HEK293 (cell line): ENCODE data around the gene FKBP9.

Source experiments
- CTCF ChIA-PET: fragments of 350-600 bp; formaldehyde crosslinking; extraction: SDS; loops from one replicate; lab custom pipeline; 2021; ENCODE audit warnings: antibody characterized with exemption; lab: Yijun Ruan, JAX
- POLR2A ChIA-PET: fragments of 300-600 bp; formaldehyde crosslinking; extraction: SDS; loops from one replicate; lab custom pipeline; 2020; ENCODE audit warnings: antibody characterized with exemption, inconsistent platforms; lab: Yijun Ruan, JAX
- H3K27ac ChIP-seq: fragments of 200-500 bp; sonication (Bioruptor generic); 2 replicates; pipeline ENCODE4 v1.5.1; 2014; ENCODE audit warnings: low read depth, low read length, control low read depth, inconsistent platforms; ENCODE audit errors: extremely low read depth
- H3K36me3 ChIP-seq, 2 experiments: fragments of 200-500 bp in 1 of 2; sonication (Bioruptor generic) in 1 of 2; 1 replicate in 1 of 2; 2 replicates in 1 of 2; pipeline ENCODE4 v1.5.1; 2014 to 2017; ENCODE audit warnings: inconsistent platforms in 2 of 2, low read length in 2 of 2; ENCODE audit not compliant: control insufficient read depth in 2 of 2, insufficient read depth in 1 of 2
- H3K4me1 ChIP-seq: fragments of 200-500 bp; sonication (Bioruptor generic); 2 replicates; pipeline ENCODE4 v1.5.1; 2014; ENCODE audit warnings: mild to moderate bottlenecking, low read length, inconsistent platforms; ENCODE audit not compliant: control insufficient read depth, insufficient read depth
- H3K4me3 ChIP-seq: 2 replicates; pipeline ENCODE4 v1.5.1; 2011; ENCODE audit warnings: low read depth, mild to moderate bottlenecking, control low read depth, low read length, moderate library complexity
- H3K9me3 ChIP-seq: fragments of 200-500 bp; sonication (Bioruptor generic); 2 replicates; pipeline ENCODE4 v1.5.1; 2014; ENCODE audit warnings: low read depth, low read length, inconsistent platforms; ENCODE audit not compliant: control insufficient read depth, insufficient read depth
- EGR2 ChIP-seq: fragments of 450-650 bp; formaldehyde crosslinking; IDR thresholded peaks from 2 replicates; pipeline ENCODE4 v1.5.1; 2016; ENCODE audit warnings: low read depth, missing biosample characterization, missing genetic modification characterization
- FEZF1 ChIP-seq: fragments of 450-650 bp; formaldehyde crosslinking; IDR thresholded peaks from 2 replicates; pipeline ENCODE4 v1.5.1; 2016; ENCODE audit warnings: missing biosample characterization, missing genetic modification characterization
- GLIS2 ChIP-seq: fragments of 450-650 bp; formaldehyde crosslinking; IDR thresholded peaks from 2 replicates; pipeline ENCODE4 v1.5.1; 2016; ENCODE audit warnings: missing biosample characterization, missing genetic modification characterization
- HOXA7 ChIP-seq: sonication (generic); formaldehyde crosslinking; IDR thresholded peaks from 2 replicates; pipeline ENCODE4 v1.8.1; 2022; ENCODE audit warnings: missing genetic modification reagents, borderline replicate concordance
- HOXC10 ChIP-seq: sonication (generic); formaldehyde crosslinking; IDR thresholded peaks from 2 replicates; pipeline ENCODE4 v1.8.1; 2023; ENCODE audit warnings: mild to moderate bottlenecking, missing genetic modification reagents
- KLF10 ChIP-seq: fragments of 450-650 bp; IDR thresholded peaks from 2 replicates; pipeline ENCODE4 v1.5.1; 2018; ENCODE audit warnings: missing biosample characterization, mild to moderate bottlenecking, missing genetic modification characterization
- MEIS1 ChIP-seq: sonication (generic); formaldehyde crosslinking; IDR thresholded peaks from 2 replicates; pipeline ENCODE4 v1.8.1; 2022; ENCODE audit warnings: missing genetic modification reagents, mild to moderate bottlenecking, borderline replicate concordance
- MZF1 ChIP-seq: fragments of 450-650 bp; formaldehyde crosslinking; IDR thresholded peaks from 2 replicates; pipeline ENCODE4 v1.5.1; 2017; ENCODE audit warnings: missing biosample characterization, missing genetic modification characterization, borderline replicate concordance
- SETDB1 ChIP-seq: IDR thresholded peaks from one replicate; pipeline ENCODE4 v1.6.1; 2017; ENCODE audit warnings: mild to moderate bottlenecking, low read length, moderate library complexity, mixed read lengths; ENCODE audit not compliant: insufficient read length
- SP3 ChIP-seq: fragments of 450-650 bp; formaldehyde crosslinking; IDR thresholded peaks from 2 replicates; pipeline ENCODE4 v1.5.1; 2016; ENCODE audit warnings: missing biosample characterization, missing genetic modification characterization
- YY2 ChIP-seq: fragments of 450-650 bp; formaldehyde crosslinking; IDR thresholded peaks from 2 replicates; pipeline ENCODE4 v1.5.1; 2016; ENCODE audit warnings: missing biosample characterization, missing genetic modification characterization
- ZBTB1 ChIP-seq: fragments of 450-650 bp; formaldehyde crosslinking; IDR thresholded peaks from 2 replicates; pipeline ENCODE4 v1.5.1; 2016; ENCODE audit warnings: missing biosample characterization, missing genetic modification characterization
- ZBTB8A ChIP-seq: fragments of 450-650 bp; formaldehyde crosslinking; IDR thresholded peaks from 2 replicates; pipeline ENCODE4 v1.5.1; 2016; ENCODE audit warnings: missing biosample characterization, missing genetic modification characterization
- ZFP41 ChIP-seq: fragments of 450-650 bp; formaldehyde crosslinking; IDR thresholded peaks from 2 replicates; pipeline ENCODE4 v1.5.1; 2016; ENCODE audit warnings: missing biosample characterization, missing genetic modification characterization, borderline replicate concordance
- ZNF138 ChIP-seq: fragments of 450-650 bp; formaldehyde crosslinking; IDR thresholded peaks from 2 replicates; pipeline ENCODE4 v1.5.1; 2016; ENCODE audit warnings: missing biosample characterization, missing genetic modification characterization, borderline replicate concordance
- ZNF16 ChIP-seq: fragments of 450-650 bp; formaldehyde crosslinking; IDR thresholded peaks from 2 replicates; pipeline ENCODE4 v1.5.1; 2016; ENCODE audit warnings: low read depth, missing biosample characterization, missing genetic modification characterization
- ZNF184 ChIP-seq: fragments of 450-650 bp; IDR thresholded peaks from 2 replicates; pipeline ENCODE4 v1.5.1; 2018; ENCODE audit warnings: missing biosample characterization, mild to moderate bottlenecking, missing genetic modification characterization
- ZNF211 ChIP-seq: fragments of 450-650 bp; formaldehyde crosslinking; IDR thresholded peaks from 2 replicates; pipeline ENCODE4 v1.5.1; 2016; ENCODE audit warnings: low read depth, missing biosample characterization, missing genetic modification characterization
- ZNF324 ChIP-seq: fragments of 450-650 bp; formaldehyde crosslinking; IDR thresholded peaks from 2 replicates; pipeline ENCODE4 v1.5.1; 2016; ENCODE audit warnings: missing biosample characterization, missing genetic modification characterization
- ZNF335 ChIP-seq: fragments of 450-650 bp; formaldehyde crosslinking; conservative IDR thresholded peaks from 2 replicates; pipeline ENCODE4 v1.5.1; 2016; ENCODE audit warnings: missing biosample characterization, missing genetic modification characterization
- ZNF423 ChIP-seq: fragments of 450-650 bp; formaldehyde crosslinking; IDR thresholded peaks from 2 replicates; pipeline ENCODE4 v1.5.1; 2016; ENCODE audit warnings: missing biosample characterization, missing genetic modification characterization
- ZNF514 ChIP-seq: fragments of 450-650 bp; formaldehyde crosslinking; IDR thresholded peaks from 2 replicates; pipeline ENCODE4 v1.5.1; 2016; ENCODE audit warnings: missing biosample characterization, missing genetic modification characterization
- ZNF558 ChIP-seq: fragments of 450-650 bp; formaldehyde crosslinking; IDR thresholded peaks from 2 replicates; pipeline ENCODE4 v1.5.1; 2016; ENCODE audit warnings: missing biosample characterization, missing genetic modification characterization
- ZNF585B ChIP-seq: fragments of 450-650 bp; formaldehyde crosslinking; IDR thresholded peaks from 2 replicates; pipeline ENCODE4 v1.5.1; 2016; ENCODE audit warnings: missing biosample characterization, missing genetic modification characterization
- ZNF629 ChIP-seq: fragments of 450-650 bp; formaldehyde crosslinking; IDR thresholded peaks from 2 replicates; pipeline ENCODE4 v1.5.1; 2017; ENCODE audit warnings: missing biosample characterization, missing genetic modification characterization
- ZNF776 ChIP-seq: fragments of 450-650 bp; formaldehyde crosslinking; IDR thresholded peaks from 2 replicates; pipeline ENCODE4 v1.5.0; 2017; ENCODE audit warnings: missing biosample characterization, missing genetic modification characterization, borderline replicate concordance
- ZNF830 ChIP-seq: fragments of 450-650 bp; IDR thresholded peaks from 2 replicates; pipeline ENCODE4 v1.5.0; 2018; ENCODE audit warnings: missing biosample characterization, missing genetic modification characterization, low read depth, mild to moderate bottlenecking, moderate library complexity
- ZSCAN23 ChIP-seq: fragments of 450-650 bp; formaldehyde crosslinking; IDR thresholded peaks from 2 replicates; pipeline ENCODE4 v1.5.1; 2016; ENCODE audit warnings: missing biosample characterization, missing genetic modification characterization
- TF ChIP-seq, protein P1 (sequence below): fragments of 450-650 bp; formaldehyde crosslinking; IDR thresholded peaks from 2 replicates; pipeline ENCODE4 v1.5.1; 2017; ENCODE audit warnings: missing biosample characterization, missing genetic modification characterization
- TF ChIP-seq, protein P2 (sequence below): fragments of 450-650 bp; formaldehyde crosslinking; IDR thresholded peaks from 2 replicates; pipeline ENCODE4 v1.5.1; 2016; ENCODE audit warnings: missing biosample characterization, missing genetic modification characterization
- TF ChIP-seq, protein P3 (sequence below): fragments of 450-650 bp; formaldehyde crosslinking; IDR thresholded peaks from 2 replicates; pipeline ENCODE4 v1.5.1; 2017; ENCODE audit warnings: missing biosample characterization, missing genetic modification characterization

FKBP9 gene

DNA sequence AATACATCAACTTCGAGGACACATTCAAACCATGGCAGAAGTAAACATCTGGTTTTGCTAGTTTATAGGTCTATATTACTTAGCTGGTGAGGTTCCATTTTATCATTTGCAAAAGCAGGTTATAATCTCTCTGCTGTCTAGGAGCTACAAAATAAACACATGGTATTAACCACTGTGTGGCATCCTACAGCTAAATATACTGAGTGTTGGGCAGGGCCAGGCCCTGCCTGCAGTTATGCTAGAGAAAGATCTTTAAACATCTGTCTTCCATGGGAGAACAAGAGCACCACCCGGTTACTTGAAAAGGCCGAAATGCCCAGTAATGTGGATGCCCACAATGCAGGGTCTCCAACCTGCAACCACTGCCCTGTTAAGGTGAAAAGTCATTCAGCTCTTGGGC lies 20.6 kb upstream of the FKBP9 start:
- ChIA-PET POLR2A (no interaction called here), CTCF (interaction anchor here (0.6 to 1.1 kb wide), 2 partner anchors 33 to 90 kb away, joined by 3 to 5 read pairs; no protein-coding TSS in a partner anchor)
- Histone ChIP-seq H3K36me3 (peaks cover 13 to 20% of the 10 kb centered on the region in 2 experiments; a peak in 2 of 3 replicates), H3K9me3 (no peaks in the 10 kb centered on the region), H3K4me3 (no peak overlapping the region), H3K27ac (no peak overlapping the region), H3K4me1 (peaks cover 13% of the 10 kb centered on the region)
- TF ChIP-seq, protein P1, sequence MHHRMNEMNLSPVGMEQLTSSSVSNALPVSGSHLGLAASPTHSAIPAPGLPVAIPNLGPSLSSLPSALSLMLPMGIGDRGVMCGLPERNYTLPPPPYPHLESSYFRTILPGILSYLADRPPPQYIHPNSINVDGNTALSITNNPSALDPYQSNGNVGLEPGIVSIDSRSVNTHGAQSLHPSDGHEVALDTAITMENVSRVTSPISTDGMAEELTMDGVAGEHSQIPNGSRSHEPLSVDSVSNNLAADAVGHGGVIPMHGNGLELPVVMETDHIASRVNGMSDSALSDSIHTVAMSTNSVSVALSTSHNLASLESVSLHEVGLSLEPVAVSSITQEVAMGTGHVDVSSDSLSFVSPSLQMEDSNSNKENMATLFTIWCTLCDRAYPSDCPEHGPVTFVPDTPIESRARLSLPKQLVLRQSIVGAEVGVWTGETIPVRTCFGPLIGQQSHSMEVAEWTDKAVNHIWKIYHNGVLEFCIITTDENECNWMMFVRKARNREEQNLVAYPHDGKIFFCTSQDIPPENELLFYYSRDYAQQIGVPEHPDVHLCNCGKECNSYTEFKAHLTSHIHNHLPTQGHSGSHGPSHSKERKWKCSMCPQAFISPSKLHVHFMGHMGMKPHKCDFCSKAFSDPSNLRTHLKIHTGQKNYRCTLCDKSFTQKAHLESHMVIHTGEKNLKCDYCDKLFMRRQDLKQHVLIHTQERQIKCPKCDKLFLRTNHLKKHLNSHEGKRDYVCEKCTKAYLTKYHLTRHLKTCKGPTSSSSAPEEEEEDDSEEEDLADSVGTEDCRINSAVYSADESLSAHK (tag by site-specific recombination), result no peak
- no peak for TF ChIP-seq ZNF423
- TF ChIP-seq KLF10 (tag by site-specific recombination), result no peak
- TF ChIP-seq SETDB1, result no peak
- no peak for TF ChIP-seq ZNF776 (tag by site-specific recombination)
- no peak for TF ChIP-seq ZNF585B
- TF ChIP-seq ZNF211 (tag by site-specific recombination), result no peak
- TF ChIP-seq ZNF558 (tag by site-specific recombination), result no peak
- TF ChIP-seq EGR2 (tag by site-specific recombination), result no peak
- no peak for TF ChIP-seq ZFP41
- TF ChIP-seq YY2 (tag by site-specific recombination), result no peak
- TF ChIP-seq SP3 (tag by site-specific recombination), result no peak
- TF ChIP-seq ZNF335 (tag by site-specific recombination), result no peak

DNA sequence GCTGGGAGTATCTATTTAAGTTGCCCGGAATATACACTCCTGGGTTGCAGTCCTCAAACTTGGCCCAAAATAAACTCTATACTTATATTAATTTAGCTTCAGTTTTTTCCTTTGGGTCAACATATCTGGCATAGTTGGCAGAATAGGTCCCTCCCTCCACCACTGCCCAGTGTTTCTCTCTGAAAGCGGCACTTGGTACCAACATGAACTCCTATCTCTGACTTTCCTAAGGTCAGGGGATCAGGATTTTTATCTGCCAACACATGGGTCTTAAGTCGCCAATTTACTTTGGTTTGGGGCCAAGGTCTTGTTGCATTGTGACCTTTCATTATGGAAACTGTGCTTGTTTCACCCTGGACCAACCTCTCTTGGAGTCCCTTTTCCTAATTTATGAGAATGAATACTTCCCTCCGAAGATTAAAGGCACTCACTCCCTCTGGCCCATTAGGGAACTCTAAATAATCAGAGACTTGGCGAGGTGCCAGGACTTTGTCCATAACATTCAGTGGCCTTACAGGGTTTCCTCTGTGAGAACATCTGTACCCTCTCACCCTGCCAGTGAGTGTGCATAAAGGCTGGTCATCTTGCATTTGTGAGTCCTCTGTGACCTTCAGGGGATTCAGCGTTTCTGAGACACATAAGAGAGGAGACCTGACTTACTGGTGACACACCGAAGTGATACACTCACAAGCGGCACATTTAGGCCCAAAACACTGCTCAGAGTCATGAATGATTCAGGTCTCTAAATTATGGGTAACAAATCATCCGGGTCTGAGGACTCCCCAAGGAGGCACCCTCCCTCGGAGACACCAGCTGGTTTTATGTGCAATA lies 19.7 kb upstream of the FKBP9 start:
- H3K27ac ChIP-seq, result no peak overlapping the region; the same call in 1 of the 2 replicates
- ChIA-PET CTCF (interaction anchor here (0.6 kb wide), 2 partner anchors 34 to 173 kb away, joined by 3 to 5 read pairs; no protein-coding TSS in a partner anchor), POLR2A (interaction anchor here (0.6 kb wide), 1 partner anchor 45 kb away, joined by 3 read pairs; no protein-coding TSS in a partner anchor)
- H3K36me3 ChIP-seq, result peaks cover 10 to 11% of the 10 kb centered on the region in 2 experiments; a peak in 2 of 3 replicates
- peaks cover 13% of the 10 kb centered on the region for H3K4me1 ChIP-seq
- no peaks in the 10 kb centered on the region for H3K9me3 ChIP-seq
- no peak overlapping the region for H3K4me3 ChIP-seq
- no peak for TF ChIP-seq HOXA7 (CRISPR knock-in tag)
- TF ChIP-seq ZNF184 (tag by site-specific recombination), result peak; percentile 87
- TF ChIP-seq ZBTB1 (tag by site-specific recombination), result no peak
- TF ChIP-seq ZNF138, result no peak
- TF ChIP-seq HOXC10 (CRISPR knock-in tag), result no peak
- TF ChIP-seq FEZF1 (tag by site-specific recombination), result peak; percentile 37; the same call in 1 of the 2 replicates
- TF ChIP-seq ZNF776 (tag by site-specific recombination), result no peak
- TF ChIP-seq ZNF514, result no peak
- TF ChIP-seq ZNF629, result 0 out of 2 replicates have a peak, but pooled peaks have one; percentile 14
- no peak for TF ChIP-seq GLIS2 (tag by site-specific recombination)
- TF ChIP-seq ZNF16, result no peak
- TF ChIP-seq, protein P2, sequence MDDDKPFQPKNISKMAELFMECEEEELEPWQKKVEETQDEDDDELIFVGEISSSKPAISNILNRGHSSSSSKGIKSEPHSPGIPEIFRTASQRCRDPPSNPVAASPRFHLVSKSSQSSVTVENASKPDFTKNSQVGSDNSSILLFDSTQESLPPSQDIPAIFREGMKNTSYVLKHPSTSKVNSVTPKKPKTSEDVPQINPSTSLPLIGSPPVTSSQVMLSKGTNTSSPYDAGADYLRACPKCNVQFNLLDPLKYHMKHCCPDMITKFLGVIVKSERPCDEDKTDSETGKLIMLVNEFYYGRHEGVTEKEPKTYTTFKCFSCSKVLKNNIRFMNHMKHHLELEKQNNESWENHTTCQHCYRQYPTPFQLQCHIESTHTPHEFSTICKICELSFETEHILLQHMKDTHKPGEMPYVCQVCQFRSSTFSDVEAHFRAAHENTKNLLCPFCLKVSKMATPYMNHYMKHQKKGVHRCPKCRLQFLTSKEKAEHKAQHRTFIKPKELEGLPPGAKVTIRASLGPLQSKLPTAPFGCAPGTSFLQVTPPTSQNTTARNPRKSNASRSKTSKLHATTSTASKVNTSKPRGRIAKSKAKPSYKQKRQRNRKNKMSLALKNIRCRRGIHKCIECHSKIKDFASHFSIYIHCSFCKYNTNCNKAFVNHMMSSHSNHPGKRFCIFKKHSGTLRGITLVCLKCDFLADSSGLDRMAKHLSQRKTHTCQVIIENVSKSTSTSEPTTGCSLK (tag by site-specific recombination), result no peak
- no peak for TF ChIP-seq MEIS1 (CRISPR knock-in tag)
- peak; percentile 68; the same call in 1 of the 2 replicates for TF ChIP-seq ZNF830 (tag by site-specific recombination)
- TF ChIP-seq, protein P3, sequence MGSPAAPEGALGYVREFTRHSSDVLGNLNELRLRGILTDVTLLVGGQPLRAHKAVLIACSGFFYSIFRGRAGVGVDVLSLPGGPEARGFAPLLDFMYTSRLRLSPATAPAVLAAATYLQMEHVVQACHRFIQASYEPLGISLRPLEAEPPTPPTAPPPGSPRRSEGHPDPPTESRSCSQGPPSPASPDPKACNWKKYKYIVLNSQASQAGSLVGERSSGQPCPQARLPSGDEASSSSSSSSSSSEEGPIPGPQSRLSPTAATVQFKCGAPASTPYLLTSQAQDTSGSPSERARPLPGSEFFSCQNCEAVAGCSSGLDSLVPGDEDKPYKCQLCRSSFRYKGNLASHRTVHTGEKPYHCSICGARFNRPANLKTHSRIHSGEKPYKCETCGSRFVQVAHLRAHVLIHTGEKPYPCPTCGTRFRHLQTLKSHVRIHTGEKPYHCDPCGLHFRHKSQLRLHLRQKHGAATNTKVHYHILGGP (tag by site-specific recombination), result peak; percentile 49; the same call in 1 of the 2 replicates
- no peak for TF ChIP-seq ZBTB8A (tag by site-specific recombination)
- no peak for TF ChIP-seq ZNF324 (tag by site-specific recombination)
- TF ChIP-seq ZSCAN23 (tag by site-specific recombination), result no peak
- peak; percentile 68; the same call in 1 of the 2 replicates for TF ChIP-seq MZF1 (tag by site-specific recombination)
